Choroid plexus epithelial cell (primary cell): Measurements from ENCODE around the gene DPF3.
"Not testable (repeated sequence)": the region's sequence is repeated elsewhere in the genome, so short reads cannot be mapped to it uniquely, and the experiment has no call there.

ENCODE experiments used
- DNase-seq: peaks from one replicate; pipeline ENCODE4 v3.0.0-alpha.2; 2010; ENCODE audit warnings: low read depth
- H3K4me3 ChIP-seq: 2 replicates; pipeline ENCODE4 v1.5.1; 2011; ENCODE audit warnings: low read depth, mild to moderate bottlenecking, control low read depth, low read length, moderate library complexity
- TF ChIP-seq, protein P1 (sequence below): conservative IDR thresholded peaks from 2 replicates; pipeline ENCODE4 v1.5.1; 2011; ENCODE audit warnings: low read depth, mild to moderate bottlenecking, control low read depth, inconsistent platforms, low read length, moderate library complexity

Gene DPF3

DNA sequence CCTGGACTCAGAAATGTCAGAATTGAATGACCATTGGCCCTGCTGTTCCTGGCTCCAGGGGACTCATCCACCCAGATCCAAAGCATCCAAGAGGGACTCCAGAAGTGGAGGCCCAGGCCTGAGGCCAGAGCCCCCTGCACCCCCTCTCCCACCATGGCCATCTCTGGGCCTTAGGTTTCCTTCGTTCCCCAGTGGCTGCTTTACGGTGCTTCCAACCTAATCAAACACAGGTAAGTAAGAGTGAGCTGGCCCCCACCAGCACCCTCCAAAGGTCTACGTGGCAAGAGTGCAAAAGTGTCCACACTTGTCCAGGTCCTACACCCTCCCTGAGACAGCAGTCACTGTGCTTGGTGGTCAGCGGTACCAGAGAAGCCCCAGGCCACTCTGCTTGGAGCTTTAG is 139.0 kb downstream of the DPF3 start:
- TF ChIP-seq, protein P1, sequence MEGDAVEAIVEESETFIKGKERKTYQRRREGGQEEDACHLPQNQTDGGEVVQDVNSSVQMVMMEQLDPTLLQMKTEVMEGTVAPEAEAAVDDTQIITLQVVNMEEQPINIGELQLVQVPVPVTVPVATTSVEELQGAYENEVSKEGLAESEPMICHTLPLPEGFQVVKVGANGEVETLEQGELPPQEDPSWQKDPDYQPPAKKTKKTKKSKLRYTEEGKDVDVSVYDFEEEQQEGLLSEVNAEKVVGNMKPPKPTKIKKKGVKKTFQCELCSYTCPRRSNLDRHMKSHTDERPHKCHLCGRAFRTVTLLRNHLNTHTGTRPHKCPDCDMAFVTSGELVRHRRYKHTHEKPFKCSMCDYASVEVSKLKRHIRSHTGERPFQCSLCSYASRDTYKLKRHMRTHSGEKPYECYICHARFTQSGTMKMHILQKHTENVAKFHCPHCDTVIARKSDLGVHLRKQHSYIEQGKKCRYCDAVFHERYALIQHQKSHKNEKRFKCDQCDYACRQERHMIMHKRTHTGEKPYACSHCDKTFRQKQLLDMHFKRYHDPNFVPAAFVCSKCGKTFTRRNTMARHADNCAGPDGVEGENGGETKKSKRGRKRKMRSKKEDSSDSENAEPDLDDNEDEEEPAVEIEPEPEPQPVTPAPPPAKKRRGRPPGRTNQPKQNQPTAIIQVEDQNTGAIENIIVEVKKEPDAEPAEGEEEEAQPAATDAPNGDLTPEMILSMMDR, result no peak
- no peak for DNase-seq
- no peak overlapping the region for H3K4me3 ChIP-seq

DNA sequence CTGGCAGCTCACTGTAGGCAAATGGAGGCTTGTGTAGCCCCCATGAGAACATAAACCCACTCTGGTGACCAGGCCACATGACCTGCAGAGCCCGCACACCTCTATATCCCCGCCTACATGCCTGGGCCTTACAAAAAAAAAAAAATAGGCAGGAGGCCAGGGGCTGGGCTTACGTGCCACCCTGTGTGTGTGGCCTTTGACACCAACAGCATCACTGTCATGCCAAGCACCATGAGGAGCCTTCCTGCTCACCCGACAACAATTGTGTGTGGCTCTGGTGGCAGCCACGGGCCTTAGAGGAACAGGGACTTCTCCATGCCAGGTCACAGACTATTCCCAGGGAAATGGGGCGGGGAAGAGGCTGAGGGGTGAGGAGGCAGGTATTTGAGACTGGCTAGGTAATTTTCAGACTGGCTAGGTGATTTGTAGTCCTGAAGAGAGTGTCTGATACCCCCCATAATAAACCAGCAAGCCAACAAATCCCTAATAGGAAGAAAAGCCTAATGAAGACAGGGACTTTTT is 140.0 kb downstream of the DPF3 start:
- TF ChIP-seq, protein P1, result no peak
- DNase-seq, result no peak
- H3K4me3 ChIP-seq, result no peak overlapping the region

DNA sequence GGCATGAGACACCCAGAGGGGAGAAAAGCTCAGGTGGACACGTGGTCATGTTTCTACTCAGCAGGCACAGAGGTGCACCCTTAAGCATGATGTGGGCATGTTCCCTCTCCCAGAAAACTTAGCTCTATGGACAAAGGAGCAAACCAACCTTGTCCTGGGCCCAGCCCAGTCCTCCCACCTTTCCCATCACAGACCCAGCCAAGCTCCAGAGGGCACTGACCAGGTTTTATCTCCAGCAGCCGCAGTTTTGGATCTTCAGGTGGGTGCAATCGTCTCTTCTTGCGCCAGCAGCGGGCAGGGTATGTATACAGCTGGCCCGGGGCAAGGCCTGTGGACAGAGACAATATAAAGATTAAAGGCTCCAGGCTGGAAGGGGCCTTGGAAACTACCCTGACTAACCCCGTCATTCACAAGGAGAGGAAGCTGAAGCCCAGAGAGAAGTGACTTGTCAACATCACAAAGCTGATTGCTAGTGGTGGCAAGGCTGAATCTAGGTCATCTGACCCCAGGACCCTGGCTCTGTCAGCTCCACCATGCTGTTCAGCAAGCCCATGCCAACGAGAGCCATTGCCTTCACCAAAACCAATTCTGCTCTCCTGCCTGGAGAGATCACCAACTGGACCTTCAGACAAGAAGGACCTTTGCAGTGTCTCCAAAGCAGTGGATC is 140.7 kb downstream of the DPF3 start:
- TF ChIP-seq, protein P1, result no peak
- H3K4me3 ChIP-seq, result no peak overlapping the region
- DNase-seq, result no peak

DNA sequence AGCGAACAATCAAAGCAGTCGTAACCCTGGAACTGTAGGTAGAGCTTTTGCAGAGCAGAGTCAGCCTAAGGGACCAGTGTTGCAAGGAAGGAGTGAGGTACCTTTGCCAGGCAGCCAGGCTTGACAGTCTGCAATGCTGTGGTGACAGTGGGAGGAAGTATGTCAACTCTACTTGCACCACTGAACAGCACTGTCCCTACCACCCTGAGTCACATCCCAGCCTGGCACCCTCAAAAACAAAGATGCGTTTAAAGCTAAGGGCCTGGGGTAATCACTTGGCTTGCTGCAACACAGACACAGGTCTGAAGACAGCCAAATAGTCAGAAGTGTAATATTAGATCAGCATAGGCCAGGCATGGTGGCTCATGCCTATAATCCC is 141.9 kb downstream of the DPF3 start:
- TF ChIP-seq, protein P1, result no peak
- H3K4me3 ChIP-seq, result no peak overlapping the region
- no peak for DNase-seq

DNA sequence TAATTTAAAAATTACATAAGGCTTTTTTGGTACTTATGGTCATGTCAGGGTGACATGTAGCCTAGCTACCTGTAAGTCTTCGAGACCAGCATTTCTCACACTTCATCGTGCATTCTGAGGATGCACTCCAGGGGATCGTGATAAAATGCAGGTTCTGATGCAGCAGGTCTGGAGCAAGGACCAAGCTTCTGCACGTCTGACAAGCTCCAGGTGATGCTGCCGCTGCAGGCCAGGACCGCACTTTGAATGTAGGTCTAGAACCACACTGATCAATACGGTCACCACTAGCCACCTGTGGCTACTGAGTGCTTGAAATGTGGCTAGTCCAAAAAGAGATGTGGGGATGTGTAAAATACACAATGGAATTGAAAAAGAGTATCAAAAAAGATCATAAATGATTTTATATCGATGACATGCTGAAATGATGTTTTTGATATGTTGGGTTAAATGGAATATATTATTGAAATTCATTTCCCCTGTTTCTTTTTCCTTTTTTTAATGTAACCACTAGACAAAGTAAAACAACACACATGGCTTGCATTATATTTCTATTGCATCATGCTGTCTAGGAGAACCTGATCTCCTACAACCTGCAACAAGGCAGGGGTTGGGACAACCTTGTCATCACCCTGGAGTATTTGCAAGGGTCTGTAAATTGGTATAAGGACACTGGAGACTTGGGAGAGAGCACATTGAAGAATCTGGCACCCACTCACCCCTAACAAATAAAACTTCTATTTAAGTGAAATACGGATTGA is 142.4 kb downstream of the DPF3 start:
- peak; percentile 13 for DNase-seq
- no peak overlapping the region for H3K4me3 ChIP-seq
- TF ChIP-seq, protein P1, result no peak

DNA sequence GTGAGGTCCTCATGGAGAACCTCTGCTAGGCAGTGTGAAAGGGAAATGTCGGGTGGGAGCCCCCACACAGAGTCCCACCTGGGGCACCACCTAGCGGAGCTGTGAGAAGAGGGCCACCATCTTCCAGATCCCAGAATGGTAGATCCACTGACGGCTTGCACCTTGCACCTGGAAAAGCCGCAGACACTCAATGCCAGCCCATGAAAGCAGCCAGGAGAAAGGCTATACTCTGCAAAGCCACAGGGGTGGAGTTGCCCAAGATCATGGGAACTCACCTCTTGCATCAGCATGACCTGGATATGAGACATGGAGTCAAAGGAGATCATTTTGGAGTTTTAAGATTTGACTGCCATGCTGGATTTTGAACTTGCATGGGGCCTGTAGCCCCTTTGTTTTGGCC is 145.0 kb downstream of the DPF3 start:
- H3K4me3 ChIP-seq, DNase-seq: not testable (repeated sequence)

DNA sequence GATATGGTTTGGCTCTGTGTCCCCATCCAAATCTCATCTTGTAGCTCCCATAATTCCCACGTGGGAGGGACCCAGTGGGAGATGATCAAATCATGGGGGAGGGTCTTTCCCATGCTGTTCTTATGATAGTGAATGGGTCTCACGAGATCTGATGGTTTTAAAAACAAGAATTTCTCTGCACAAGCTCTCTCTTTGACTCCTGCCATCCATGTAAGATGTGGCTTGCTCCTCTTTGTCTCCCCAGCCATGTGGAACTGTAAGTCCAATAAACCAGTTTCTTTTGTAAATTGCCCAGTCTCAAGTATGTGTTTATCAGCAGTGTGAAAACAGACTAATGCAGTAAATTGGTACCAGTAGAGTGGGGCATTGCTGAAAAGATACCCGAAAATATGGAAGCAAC is 146.2 kb downstream of the DPF3 start:
- TF ChIP-seq, protein P1, result no peak
- no peak overlapping the region for H3K4me3 ChIP-seq
- no peak for DNase-seq
